Activated T-cell treated with anti-CD3 and anti-CD28 coated beads for 48 hours (primary cell): ENCODE data around the gene TBCB.
"Not testable (repeated sequence)": the region's sequence is repeated elsewhere in the genome, so short reads cannot be mapped to it uniquely, and the experiment has no call there.

Source experiments
- DNase-seq: peaks from one replicate; pipeline ENCODE4 v3.0.0-alpha.2; 2020; ENCODE audit warnings: low read depth

Gene TBCB, protein sequence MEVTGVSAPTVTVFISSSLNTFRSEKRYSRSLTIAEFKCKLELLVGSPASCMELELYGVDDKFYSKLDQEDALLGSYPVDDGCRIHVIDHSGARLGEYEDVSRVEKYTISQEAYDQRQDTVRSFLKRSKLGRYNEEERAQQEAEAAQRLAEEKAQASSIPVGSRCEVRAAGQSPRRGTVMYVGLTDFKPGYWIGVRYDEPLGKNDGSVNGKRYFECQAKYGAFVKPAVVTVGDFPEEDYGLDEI

DNA sequence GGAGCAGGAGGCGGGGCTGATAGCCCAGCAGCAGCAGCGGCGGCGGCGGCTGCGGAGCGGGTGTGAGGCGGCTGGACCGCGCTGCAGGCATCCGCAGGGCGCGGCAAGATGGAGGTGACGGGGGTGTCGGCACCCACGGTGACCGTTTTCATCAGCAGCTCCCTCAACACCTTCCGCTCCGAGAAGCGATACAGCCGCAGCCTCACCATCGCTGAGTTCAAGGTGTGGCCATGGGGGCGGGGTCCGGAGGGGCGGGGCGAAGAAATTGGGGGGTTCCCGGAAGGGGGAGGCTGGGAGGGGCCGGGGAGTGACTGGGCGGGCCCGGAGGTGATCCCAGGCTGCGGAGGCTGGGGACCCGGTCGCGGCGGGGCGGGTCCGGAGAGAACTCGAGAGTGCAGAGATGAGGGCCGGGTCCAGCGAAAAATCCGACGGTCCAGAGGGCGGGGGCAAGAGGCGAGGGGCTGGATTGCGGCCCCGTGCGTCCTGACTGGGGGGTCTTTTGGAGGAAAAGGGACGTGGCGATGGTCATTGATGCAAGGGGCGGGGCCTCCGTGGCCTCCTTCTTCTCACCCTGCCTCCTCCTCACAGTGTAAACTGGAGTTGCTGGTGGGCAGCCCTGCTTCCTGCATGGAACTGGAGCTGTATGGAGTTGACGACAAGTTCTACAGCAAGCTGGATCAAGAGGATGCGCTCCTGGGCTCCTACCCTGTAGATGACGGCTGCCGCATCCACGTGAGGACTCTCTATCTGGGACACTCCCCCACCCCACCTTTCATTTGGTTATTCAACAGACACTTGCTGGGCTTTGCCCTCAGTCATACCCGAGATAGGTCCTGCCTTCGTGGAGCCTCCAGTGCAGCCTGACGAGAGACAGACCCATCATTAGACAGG is at the start of gene TBCB:
TBCB (plus strand) TSS at position 16 of the 891 bp plus-strand sequence; CDS start at position 109, 93 bp downstream.
- DNase-seq = peak; percentile 86

DNA sequence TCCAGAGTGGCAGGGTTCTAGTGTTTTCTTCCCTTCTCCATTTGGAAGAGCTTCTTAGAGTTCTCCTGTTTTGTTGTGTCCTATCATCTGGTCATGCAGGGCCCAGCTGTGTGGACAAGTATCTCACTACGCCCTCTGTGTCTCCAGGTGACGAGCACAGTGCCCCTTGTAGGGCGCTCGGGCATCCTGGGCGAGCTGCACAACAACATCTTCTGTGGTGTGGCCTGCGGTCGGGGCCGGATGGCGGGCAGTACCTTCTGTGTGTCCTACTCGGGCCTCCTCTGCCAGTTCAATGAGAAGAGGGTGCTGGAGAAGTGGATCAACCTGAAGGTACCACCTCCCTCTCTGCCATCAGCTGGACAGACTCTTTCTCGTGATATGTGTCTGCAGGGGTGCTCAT is 47.6 kb upstream of the TBCB start:
- DNase-seq = no peak

DNA sequence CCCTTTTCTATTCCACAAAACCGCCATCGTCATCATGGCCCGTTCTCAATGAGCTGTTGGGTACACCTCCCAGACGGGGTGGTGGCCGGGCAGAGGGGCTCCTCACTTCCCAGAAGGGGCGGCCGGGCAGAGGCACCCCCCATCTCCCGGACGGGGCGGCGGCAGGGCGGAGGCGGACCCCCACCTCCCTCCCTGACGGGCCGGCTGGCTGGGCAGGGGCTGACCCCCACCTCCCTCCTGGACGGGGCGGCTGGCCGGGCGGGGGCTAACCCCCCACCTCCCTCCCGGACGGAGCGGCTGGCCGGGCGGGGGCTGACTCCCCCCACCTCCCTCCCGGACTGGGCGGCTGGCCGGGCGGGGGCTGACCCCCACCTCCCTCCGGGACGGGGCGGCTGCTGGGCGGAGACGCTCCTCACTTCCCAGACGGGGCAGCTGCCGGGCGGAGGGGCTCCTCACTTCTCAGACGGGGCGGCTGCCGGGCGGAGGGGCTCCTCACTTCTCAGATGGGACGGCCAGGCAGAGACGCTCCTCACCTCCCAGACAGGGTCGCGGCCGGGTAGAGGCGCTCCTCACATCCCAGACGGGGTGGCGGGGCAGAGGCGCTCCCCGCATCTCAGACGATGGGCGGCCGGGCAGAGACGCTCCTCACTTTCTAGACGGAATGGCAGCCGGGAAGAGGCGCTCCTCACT is 46.3 kb upstream of the TBCB start:
- not testable (repeated sequence) for DNase-seq

DNA sequence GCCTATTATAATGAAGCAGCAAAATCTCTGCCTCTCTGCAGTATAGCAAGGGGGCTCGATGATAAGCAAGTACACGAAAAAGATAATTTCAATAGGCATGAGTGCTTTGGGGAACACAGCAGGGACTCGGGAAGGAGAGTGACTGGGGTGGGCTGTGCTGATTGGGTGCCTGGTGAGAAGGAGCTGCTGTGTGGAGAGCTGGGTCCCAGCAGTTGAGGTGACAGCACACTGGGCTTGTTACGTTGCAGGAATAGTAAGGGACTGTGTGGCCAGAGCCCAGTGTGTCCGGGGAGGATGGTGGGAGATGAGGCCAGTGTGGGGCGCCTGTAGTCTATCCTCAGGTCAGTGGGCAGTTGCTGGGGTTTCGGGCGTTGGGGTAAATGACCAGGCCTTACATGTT is 43.2 kb upstream of the TBCB start:
- DNase-seq = no peak

DNA sequence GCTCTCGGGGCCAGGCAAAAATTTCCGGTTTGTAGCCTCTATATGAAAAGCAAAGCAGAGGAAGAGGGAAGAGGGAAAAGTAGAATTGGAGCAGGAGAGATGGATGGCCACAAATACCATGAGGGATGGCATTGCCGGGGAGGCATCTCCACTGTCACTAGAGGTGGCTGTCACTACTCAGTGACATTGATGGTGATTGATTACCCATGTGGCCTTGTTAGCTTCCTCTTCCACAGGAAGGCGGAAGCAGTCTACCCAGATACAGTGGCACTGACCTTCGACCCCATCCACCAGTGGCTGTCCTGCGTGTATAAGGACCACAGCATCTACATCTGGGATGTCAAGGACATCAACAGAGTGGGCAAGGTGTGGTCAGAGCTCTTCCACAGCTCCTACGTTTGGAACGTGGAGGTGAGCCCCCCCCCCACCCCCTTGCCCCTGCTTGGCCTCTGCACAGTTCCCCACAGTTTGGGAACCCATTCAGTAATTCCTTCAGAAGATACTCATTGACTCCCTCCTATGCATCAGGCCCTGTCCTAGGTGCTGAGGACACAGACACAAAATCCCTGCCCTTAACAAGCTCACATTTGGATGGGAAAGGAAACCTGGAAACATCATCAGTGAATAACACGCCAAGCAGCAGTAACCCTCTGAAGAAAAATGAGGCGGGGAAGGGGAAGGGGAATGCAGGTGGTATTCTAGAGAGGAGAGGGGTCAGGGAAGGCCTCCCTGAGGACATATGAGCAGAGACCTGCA is 42.0 kb upstream of the TBCB start:
- DNase-seq = no peak

DNA sequence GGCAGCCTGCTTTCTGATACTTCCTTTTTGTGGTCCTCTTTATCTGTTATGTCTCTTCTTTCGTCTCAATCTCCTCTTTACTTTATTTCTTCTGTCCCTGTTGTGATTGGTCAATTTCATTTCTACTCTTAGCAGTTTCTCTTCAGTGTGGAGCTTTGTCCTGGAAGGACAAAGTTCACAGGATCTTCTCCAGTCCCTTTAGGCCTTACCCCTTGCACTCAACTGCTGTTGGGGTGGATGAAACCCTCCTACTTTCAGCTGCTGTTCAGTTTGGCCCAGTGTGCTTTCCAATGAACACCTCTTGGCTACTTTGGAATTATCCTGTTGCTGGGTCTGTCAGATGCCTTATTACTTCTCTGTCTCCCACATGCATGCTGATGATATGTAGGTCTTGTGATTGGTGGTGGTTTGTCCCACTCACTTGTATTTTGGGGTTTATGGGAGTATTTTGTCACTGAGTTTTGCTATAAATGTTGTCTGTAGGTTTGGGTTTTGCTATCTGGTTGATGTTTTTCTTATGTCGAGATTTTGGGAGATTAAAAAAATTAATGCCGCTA is 35.8 kb upstream of the TBCB start:
- DNase-seq = no peak

DNA sequence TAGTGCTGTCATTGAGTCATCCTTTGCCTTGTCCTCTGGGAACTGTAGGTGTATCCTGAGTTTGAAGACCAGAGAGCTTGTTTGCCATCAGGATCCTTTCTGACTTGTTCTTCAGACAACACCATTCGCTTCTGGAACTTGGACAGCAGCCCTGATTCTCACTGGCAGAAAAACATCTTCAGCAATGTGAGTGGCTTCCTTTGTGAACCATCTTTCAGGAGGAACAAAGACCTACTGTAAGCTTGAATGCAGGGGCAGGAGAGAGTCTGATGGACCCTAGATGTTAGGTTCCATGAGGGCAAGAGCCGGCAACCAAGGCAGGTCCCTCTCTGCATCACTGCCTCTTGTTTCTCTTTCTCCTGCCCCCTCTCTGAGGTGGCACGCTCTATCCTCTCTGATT is 33.9 kb upstream of the TBCB start:
- no peak for DNase-seq

DNA sequence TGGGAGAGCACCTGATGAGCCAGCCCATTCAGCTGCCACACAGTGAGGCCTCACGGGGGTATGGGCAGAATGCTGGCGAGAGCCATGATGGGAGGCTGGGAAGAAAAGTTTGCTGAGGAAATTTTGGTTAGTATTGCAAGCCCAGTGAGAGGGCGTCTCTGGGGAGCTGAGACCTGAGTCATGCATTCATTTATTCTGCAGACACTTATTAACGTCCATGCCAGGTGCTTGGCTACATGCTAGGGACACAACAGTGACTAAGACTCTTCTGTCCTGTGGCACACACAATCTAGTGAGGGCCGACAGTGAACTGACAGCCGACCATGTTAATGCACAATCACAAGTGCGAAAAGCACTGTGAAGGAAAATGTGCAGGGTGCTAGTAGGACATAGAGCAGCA is 33.4 kb upstream of the TBCB start:
- DNase-seq = no peak

DNA sequence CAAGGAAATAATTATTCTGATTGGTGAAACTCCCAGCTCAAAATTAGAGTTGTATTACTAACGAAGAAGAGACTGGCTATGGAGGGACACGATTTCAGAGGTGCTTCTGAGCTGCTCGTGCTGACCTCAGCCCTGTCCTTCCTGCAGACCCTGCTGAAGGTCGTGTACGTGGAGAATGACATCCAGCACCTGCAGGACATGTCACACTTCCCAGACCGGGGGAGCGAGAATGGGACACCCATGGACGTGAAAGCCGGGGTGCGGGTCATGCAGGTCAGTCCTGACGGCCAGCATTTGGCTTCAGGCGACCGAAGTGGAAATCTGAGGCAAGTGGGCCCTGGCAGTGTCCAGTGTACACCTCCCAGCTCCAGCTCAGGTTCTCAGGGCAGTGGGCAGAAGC is 32.4 kb upstream of the TBCB start:
- DNase-seq = no peak

DNA sequence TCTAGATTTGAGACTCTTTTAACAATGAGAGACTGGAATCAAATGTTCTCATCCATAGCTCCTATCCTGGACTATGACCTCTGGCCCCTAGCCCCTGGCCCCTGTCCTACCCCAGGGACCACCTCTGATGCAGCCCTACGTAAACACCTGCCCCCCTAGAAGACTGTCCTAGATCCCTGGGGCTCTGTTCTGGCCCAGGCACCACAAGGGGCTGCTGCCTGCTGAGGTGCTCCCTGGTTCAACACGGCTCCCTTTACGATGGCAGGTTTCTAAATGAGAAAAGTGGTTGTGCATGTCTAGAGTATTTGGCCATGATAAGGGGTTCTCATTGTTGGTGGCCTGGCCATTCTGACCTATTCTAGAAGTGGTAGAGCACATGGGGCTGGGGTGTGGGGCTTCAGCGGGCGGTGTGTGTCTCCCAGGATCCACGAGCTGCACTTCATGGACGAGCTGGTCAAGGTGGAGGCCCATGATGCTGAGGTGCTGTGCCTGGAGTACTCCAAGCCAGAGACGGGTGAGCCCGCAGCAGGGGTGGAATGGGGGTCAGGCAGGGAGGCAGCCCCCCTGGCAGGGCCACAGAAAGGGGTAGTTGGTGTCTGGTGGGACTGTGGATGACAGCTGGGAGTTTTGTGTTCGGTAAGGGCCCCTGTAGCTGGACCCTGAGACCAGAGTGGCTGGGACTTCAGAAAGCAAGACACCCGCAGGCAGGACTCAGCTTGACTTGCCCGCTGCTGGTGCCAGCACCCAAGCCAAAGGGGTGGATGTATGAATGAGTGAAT is 30.8 kb upstream of the TBCB start:
- DNase-seq = no peak

DNA sequence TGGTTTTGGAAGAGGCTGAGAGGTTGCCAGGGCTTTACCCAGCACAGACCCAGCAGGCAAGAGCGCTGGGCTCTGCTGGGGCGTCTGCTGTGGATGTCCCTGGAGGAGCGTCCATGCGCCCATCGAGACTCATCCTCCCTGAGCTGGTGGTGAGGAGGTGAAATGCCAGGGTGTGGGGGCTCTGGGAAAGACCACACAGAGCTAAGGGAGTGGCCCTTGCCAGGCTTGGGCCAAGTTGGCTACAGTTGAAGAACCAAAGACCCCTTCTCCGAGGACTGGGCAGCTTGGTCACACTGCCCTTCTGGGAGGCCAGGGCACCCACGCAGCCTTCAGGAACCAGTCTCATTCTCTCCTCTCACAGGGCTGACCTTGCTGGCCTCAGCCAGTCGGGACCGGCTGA is 28.9 kb upstream of the TBCB start:
- no peak for DNase-seq

DNA sequence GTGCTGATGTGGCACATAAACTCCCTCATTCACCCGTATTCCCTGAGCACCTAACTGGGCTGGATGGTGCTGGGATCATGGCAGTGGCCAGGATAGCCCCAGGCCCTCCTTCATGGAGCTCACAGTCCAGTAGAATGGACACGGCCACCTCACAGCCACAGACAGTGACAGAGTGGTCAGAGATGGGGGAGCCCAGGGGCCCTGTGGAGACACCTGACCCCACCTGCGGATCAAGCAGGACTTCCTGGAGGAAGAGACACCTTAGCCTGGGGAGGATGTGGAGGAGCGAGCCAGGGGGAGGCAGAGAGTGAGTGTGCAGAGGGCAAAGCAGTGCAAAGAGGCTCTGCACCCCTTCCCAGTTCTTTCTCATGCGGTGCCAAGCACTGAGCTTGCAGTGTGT is 25.4 kb upstream of the TBCB start:
- DNase-seq = no peak

DNA sequence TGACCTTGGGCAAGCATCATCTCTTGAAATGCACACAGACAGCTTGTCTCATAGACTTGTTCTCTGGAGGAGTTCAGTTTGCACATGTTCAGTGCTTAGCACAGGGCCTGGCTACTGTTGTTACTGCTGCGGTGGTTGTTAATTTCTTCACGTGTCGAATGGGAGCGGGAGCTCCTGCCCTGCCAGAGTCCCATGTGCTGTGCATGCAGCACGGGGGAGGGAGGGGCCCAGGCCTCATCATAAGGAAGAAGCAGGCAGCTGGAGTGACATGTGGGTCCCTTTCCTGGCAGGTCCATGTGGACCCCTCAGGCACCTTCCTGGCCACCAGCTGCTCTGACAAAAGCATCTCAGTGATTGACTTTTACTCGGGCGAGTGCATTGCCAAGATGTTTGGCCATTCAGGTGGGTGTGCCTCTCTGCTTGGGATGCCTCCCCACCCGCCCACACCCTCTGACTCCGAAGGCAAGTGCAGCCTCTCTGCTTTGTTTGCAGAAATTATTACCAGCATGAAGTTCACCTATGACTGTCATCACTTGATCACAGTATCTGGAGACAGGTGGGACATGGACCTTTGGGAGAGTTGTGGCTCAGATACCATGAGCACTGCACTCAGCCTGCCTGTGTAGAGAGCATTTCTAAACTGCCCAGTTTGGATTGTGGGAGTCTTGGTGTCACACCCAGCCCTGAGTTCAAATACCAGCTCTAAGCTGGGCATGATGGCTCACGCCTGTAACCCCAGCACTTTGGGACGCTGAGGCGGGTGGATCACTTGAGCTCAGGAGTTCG is 24.2 kb upstream of the TBCB start:
- no peak for DNase-seq

DNA sequence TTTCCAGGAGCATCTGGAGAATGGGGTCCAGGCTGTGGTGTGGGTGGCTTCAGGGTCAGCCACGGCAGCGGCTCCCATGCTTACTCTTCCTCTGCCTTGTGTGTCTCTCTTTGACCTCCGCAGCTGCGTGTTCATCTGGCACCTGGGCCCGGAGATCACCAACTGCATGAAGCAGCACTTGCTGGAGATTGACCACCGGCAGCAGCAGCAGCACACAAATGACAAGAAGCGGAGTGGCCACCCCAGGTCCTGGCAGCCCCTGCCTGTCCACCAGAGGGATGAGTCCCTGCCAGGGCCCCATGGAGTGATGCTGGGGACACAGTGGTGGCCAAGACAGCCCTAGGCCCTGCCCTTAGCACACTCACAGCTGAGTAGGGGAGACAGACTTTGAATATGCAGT is 22.7 kb upstream of the TBCB start:
- DNase-seq = no peak

DNA sequence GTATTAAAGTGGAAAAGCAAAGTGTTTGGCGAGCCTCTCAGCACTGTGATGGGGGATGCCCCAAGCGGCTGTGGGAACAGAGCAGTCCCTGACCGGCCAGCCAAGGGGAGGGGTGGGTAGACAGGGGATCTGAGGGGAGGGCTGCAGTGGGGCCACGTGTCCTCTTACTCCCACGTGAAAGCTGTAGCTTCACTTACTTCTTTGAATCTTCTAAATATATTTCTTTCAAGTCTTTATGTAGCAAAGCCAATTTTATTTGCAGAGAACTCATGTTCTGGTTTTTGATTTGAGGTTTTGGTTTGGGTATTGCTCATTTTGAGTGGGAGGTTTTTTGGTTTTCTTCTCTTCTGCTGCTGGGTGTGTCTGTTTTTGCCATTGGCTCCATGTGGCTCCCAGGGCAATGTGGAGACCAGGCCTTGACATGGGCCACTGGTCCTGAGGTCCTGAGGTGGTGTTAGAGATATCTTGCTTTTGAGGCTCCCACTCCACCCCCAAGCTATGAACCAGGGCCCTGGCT is 22.1 kb upstream of the TBCB start:
- DNase-seq = peak; percentile 10

DNA sequence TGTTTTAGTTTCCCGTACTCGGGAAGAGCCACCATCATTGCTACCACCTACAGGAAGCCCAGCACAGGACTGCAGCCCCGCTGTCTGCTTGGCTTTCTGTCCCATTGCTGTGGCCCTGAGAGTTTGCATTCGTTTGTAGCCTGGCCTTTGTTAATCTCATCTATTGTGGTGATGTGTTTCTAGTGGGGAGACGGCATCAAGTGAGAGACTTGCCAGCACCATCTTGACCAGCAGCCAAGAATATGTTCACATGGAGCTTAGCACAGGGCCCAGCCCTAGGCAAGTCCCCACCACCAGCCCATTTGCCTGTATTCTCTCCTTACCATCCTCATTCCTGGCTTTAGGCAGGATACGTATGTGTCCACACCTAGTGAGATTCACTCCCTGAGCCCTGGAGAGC is 21.6 kb upstream of the TBCB start:
- no peak for DNase-seq

DNA sequence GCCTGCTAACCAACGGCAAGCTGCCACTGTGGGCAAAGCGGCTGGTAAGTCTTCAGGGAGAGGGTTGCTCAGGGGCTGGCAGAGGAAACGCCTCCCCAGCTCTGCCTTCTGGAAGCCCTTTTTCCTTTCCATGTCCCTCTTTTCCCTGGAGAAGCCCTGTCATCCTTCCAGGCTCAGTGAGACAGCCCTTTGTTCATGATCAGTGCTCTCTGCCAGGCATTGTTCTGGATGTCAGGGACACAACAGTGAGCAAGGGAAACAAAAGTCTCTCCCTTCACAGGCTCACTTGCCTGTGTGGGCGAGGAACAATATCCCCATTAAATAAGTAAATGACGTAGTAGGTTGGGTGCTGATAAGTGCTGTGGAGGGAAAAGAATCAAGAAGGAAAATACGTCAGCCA is 18.2 kb upstream of the TBCB start:
- no peak for DNase-seq

DNA sequence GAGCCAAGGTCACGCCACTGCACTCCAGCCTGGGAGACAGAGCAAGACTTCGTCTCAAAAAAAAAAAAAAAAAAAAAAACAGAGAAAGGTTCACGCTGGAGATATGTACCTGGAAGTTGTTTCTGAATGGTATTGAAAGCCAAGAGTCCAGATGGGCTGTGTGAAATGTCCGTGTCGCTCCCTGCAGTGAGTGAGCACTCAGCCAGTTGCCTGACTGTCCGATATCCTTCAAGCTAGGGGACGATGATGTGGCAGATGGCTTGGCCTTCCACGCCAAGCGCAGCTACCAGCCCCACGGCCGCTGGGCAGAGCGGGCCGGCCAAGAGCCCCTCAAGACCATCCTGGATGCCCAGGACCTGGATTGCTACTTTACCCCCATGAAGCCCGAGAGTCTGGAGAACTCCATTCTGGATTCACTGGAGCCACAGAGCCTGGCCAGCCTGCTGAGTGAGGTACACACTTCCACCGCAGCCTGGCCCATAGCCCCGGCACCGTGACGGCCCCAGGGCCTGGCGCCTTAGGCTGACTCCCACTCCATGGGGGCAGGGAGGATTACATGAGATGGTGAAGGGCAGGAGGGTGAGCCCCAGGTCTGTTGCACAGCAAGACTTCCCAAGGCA is 16.0 kb upstream of the TBCB start:
- no peak for DNase-seq

DNA sequence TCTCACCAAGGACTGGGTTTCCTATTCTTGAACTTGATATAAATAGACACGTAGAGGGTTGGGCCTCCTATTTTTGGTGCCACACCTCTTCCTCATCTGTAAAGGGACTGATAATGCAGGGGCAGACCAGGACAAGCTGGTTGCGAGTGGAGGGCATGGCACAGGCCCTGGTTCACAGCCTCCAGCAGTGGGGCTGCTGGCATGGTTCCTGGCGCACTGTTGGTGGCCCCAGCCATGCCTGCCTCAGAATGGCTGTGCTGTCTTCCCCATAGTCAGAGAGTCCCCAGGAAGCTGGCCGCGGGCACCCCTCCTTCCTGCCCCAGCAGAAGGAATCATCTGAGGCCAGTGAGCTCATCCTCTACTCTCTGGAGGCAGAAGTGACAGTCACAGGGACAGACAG is 14.8 kb upstream of the TBCB start:
- DNase-seq = no peak
